DOHH2 (cell line): ENCODE data around the gene FCN2.

Experiments used
- CTCF ChIP-seq: fragments of 200-600 bp; sonication (generic); IDR thresholded peaks from one replicate; pipeline ENCODE4 v1.5.1; 2014; ENCODE audit warnings: antibody characterized with exemption, mild to moderate bottlenecking, low read depth, low read length; ENCODE audit not compliant: poor library complexity, severe bottlenecking
- EZH2phosphoT487 ChIP-seq: fragments of 200-600 bp; sonication (generic); IDR thresholded peaks from 2 replicates; pipeline ENCODE4 v1.6.1; 2017; ENCODE audit warnings: borderline replicate concordance, mild to moderate bottlenecking, antibody characterized with exemption, low read length, moderate library complexity, mixed read lengths

GRCh38 chr9:134833294-134833880, 47.2 kb upstream of the FCN2 start:
- TF ChIP-seq CTCF (no peak), EZH2phosphoT487 (no peak)
